Upper lobe of left lung (tissue), 6 donors: ENCODE data around the gene LZTFL1. TPM values are rescaled to one million over a fixed set of nuclear protein-coding genes. Genes with fewer than 3 reads are reported as not detected.

Experiments
- ATAC-seq, 2 donors: fragments of 200-7000 bp; cut with Tn5 transposase; one replicate each; pipeline ENCODE4 v1.9.1; 2022; ENCODE audit warnings: mild to moderate bottlenecking in 2 of 2, moderate library complexity in 2 of 2; ENCODE audit not compliant: low FRiP score in 2 of 2
- DNase-seq, 2 donors: peaks; one replicate each; pipeline ENCODE4 v3.0.0-alpha.2; 2019 to 2020
- H3K27ac ChIP-seq, 4 donors: fragments of 200-600 bp; sonication (generic); one replicate each; pipeline ENCODE4 v1.5.1; 2016 to 2019
- H3K27me3 ChIP-seq, 4 donors: fragments of 200-600 bp; sonication (generic); one replicate each; pipeline ENCODE4 v1.5.1; 2017 to 2019
- H3K36me3 ChIP-seq, 4 donors: fragments of 200-600 bp; sonication (generic); one replicate each; pipeline ENCODE4 v1.5.1; 2016 to 2019
- H3K4me1 ChIP-seq, 4 donors: fragments of 200-600 bp; sonication (generic); one replicate each; pipeline ENCODE4 v1.5.1; 2018 to 2019
- H3K4me3 ChIP-seq, 4 donors: fragments of 200-600 bp; sonication (generic); one replicate each; pipeline ENCODE4 v1.5.1; 2017 to 2019; ENCODE audit warnings: mild to moderate bottlenecking in 2 of 4, moderate library complexity in 1 of 4
- H3K9me3 ChIP-seq, 4 donors: fragments of 200-600 bp; sonication (generic); one replicate each; pipeline ENCODE4 v1.5.1; 2018 to 2019
- EP300 ChIP-seq, 4 donors: sonication (generic); formaldehyde crosslinking; IDR thresholded peaks; one replicate each; pipeline ENCODE4 v1.5.1; 2017; ENCODE audit warnings: antibody characterized with exemption in 4 of 4, control low read depth in 2 of 4
- POLR2A ChIP-seq, 4 donors: fragments of 450-650 bp; IDR thresholded peaks; one replicate each; pipeline ENCODE4 v1.5.1; 2016 to 2017; ENCODE audit warnings: antibody characterized with exemption in 4 of 4, mild to moderate bottlenecking in 2 of 4
- POLR2AphosphoS5 ChIP-seq, 2 donors: sonication (generic); formaldehyde crosslinking; IDR thresholded peaks; one replicate each; pipeline ENCODE4 v1.5.1; 2017; ENCODE audit warnings: antibody characterized with exemption in 2 of 2
- WGBS, 2 donors: methylation state at CpG; one replicate each; pipeline ENCODE4 v1.1.5; 2017 to 2018; 5-methylcytosine and 5-hydroxymethylcytosine counted together
- total RNA-seq, 6 donors: library from RNA; depleted of rRNA in 4 of 6; stranded (reverse); fragments of >200 nt in 4 of 6; gene quantifications; one replicate each; pipeline versions ENCODE4 v1.1.0 to v1.2.1, GENCODE V29; 2016 to 2021
- TF ChIP-seq, protein P1 (sequence below), 6 experiments: fragments of 450-650 bp in 4 of 6; fragments of 200-600 bp in 2 of 6; sonication (generic) in 2 of 6; IDR thresholded peaks; one replicate each; pipeline ENCODE4 v1.5.1; 2016 to 2019; ENCODE audit warnings: antibody characterized with exemption in 6 of 6
- donor health status: DM: no; HTN: no; CAD: no; lungs with moderate emphysema.
- donor health status: DM: no; HTN: yes; CAD: no; lungs with severe emphysema.

LZTFL1 gene
- total RNA-seq, 6 donors from 2014 or later: 19.9 to 51.7 (median 31.3) TPM

DNA sequence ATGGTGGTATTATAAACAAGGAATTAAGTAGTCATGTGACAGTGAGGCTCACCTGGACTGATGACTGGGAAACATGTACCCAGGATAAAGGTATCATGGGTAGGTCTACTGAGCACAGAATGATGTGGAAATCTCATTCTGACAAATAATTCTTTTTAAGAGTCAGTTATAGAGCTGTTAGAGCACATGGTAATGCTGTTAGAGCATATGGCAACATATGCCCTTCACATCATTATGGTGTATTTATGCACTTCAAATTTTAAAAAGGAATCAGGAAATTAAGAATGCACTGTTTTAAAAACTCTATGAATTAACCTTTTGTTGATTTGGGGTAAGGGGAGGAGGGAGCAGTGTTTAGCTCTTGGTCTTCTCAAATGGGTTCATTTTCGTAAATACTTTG is 47.3 kb downstream of the LZTFL1 start:
- TF ChIP-seq POLR2A (IDR thresholded peaks at IDR 0.05): no peak
- no peak overlapping the region for H3K4me3 ChIP-seq
- no peaks in the 10 kb centered on the region for H3K9me3 ChIP-seq
- WGBS, 2 donors: 81 to 100% methylated on average over 1 of the region's 1 CpG
- DNase-seq (no peak), ATAC-seq (no peak)
- H3K4me1 ChIP-seq: peaks cover 11 to 17% (median 14%) of the 10 kb centered on the region in 4 donors
- H3K36me3 ChIP-seq: no peaks in the 10 kb centered on the region
- no peak overlapping the region for H3K27ac ChIP-seq
- H3K27me3 ChIP-seq: peaks cover 0 to 16% (median 8%) of the 10 kb centered on the region in 4 donors

DNA sequence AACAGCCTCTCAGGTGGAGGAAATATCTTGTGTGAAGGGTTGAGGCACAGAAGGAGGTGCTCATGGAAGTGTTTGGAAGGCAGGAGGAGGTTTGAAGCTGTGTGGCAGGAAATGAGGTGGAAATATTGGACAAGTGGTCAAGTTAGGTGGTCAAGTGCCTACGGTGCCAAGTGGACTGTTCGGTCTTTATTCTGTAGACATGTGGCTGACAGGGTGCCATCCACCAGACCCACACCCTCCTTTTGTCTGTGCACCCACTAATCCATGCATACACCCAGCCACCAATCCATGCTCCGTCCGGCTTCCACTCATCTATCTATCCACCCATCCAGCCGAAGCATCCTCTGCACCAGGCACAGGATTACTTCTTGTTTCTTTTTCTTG is 47.8 kb downstream of the LZTFL1 start:
- no peak for DNase-seq
- Histone ChIP-seq H3K27me3 (peaks cover 0 to 16% (median 8%) of the 10 kb centered on the region in 4 donors), H3K4me1 (peaks cover 11 to 17% (median 14%) of the 10 kb centered on the region in 4 donors), H3K9me3 (peaks cover 0 to 4% (median 0%) of the 10 kb centered on the region in 4 donors), H3K4me3 (no peak overlapping the region), H3K36me3 (no peaks in the 10 kb centered on the region), H3K27ac (peak overlapping the region in 1 of 4 donors; percentile 26)
- ATAC-seq: no peak
- WGBS, 2 donors: 92 to 93% methylated on average over 5 of the region's 5 CpGs
- TF ChIP-seq, protein P1, sequence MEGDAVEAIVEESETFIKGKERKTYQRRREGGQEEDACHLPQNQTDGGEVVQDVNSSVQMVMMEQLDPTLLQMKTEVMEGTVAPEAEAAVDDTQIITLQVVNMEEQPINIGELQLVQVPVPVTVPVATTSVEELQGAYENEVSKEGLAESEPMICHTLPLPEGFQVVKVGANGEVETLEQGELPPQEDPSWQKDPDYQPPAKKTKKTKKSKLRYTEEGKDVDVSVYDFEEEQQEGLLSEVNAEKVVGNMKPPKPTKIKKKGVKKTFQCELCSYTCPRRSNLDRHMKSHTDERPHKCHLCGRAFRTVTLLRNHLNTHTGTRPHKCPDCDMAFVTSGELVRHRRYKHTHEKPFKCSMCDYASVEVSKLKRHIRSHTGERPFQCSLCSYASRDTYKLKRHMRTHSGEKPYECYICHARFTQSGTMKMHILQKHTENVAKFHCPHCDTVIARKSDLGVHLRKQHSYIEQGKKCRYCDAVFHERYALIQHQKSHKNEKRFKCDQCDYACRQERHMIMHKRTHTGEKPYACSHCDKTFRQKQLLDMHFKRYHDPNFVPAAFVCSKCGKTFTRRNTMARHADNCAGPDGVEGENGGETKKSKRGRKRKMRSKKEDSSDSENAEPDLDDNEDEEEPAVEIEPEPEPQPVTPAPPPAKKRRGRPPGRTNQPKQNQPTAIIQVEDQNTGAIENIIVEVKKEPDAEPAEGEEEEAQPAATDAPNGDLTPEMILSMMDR (IDR thresholded peaks at IDR 0.05): no peak
- no peak for TF ChIP-seq POLR2AphosphoS5 (IDR thresholded peaks at IDR 0.05)
- TF ChIP-seq POLR2A (IDR thresholded peaks at IDR 0.05): no peak
- TF ChIP-seq EP300 (IDR thresholded peaks at IDR 0.05): no peak

DNA sequence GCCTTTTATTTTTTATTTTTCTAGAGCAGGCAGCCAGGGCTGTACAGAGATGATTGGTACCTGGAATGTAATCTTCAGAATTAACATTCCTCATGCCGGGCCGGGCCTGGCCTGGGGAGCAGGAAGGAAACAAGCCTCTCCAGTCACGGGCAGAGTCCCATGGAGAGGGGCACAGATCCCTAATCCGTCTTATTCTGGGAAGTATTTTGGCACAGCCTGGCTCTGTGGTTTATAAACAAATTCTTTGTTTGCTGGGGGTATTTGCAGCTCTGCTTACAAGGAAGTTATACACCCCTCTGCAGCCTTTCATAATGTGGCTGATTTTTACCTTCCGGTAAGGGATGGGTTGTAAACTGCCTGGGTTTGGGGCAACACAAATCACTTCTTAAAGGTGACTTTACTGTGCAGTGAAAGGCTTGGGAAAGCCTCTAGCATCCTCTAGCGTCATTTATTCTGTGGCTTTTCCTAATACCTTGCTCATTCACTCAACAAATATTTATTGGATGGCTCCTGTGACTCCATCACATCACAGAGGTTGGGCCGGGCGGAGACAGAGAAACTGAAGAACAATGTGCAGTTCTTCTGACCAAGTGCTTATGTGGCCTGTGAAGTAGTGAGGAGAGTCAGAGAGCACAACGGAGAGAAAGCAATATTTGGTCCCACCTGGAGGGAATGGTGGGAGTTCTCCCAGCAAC is 48.3 kb downstream of the LZTFL1 start:
- Histone ChIP-seq H3K27me3 (peaks cover 0 to 16% (median 8%) of the 10 kb centered on the region in 4 donors), H3K36me3 (no peaks in the 10 kb centered on the region), H3K4me1 (peaks cover 11 to 17% (median 14%) of the 10 kb centered on the region in 4 donors), H3K27ac (peak overlapping the region in 1 of 4 donors; percentile 26), H3K9me3 (peaks cover 0 to 8% (median 0%) of the 10 kb centered on the region in 4 donors), H3K4me3 (no peak overlapping the region)
- DNase-seq (no peak), ATAC-seq (no peak)
- 57 to 66% methylated on average over 8 to 9 of the region's 9 CpGs for WGBS, 2 donors
- TF ChIP-seq POLR2A (IDR thresholded peaks at IDR 0.05): no peak
- TF ChIP-seq EP300 (IDR thresholded peaks at IDR 0.05): no peak
- TF ChIP-seq, protein P1 (IDR thresholded peaks at IDR 0.05): no peak
- no peak for TF ChIP-seq POLR2AphosphoS5 (IDR thresholded peaks at IDR 0.05)

DNA sequence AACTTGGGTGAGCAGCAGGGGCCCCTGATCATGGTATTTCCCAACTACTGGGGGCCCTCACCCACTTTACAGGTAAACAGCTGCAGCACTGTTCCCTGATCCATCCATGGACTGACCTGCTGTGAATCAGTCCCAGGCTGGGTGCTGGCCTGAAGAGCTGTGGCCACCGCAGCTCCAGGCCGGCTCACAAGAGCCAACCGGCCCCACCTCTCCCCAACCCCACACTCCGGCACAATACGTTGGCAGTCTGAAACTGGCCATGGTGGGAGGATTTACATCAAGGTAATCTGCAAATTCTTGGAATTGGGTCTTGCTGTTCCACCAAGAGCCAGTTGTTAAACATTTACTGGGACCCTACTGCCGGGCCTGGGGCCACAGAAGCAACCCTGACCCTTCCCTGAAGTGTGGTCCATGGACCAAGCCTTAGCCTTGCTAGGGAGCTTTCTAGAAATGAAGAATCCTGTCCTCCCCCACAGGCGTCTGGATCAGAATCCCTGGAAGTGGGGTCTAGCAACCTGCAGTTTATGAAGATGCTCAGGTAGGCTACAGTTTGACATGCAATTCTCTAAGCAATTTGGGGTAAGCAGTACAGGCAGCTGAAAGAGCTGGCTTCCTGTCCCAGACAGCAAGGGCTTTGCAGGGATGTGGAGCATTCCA is 49.3 kb downstream of the LZTFL1 start:
- DNase-seq: peak in 1 of 2 donors; percentile 17
- 87 to 96% methylated on average over 6 to 7 of the region's 7 CpGs for WGBS, 2 donors
- H3K9me3 ChIP-seq: peaks cover 0 to 8% (median 0%) of the 10 kb centered on the region in 4 donors

DNA sequence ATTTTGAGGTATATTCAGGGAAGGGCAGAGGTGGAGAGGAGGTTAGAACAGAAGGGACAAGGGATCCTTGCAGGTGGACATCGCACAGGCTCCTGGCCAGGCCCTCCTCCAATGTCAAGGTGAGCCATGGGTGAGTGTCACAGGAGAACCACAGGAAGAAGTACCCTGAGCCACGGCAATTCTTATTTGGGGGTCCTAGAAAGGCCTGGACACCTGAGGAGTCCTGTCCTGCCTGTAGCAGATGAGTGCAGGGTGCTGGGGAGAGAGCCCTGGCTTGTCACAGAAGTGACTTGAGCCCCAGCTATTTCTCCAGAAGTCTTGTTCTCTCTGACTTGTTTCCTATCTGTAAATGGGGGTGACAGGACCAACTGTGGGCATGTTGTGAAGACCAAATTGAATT is 49.9 kb downstream of the LZTFL1 start:
- no peak overlapping the region for H3K27ac ChIP-seq
- H3K4me3 ChIP-seq: no peak overlapping the region
- peaks cover 0 to 8% (median 0%) of the 10 kb centered on the region in 4 donors for H3K9me3 ChIP-seq
- H3K36me3 ChIP-seq: no peaks in the 10 kb centered on the region
- DNase-seq: no peak
- ATAC-seq: no peak
- peaks cover 11 to 17% (median 14%) of the 10 kb centered on the region in 4 donors for H3K4me1 ChIP-seq
- WGBS, 2 donors: 88 to 89% methylated on average over 2 of the region's 2 CpGs
- peaks cover 0 to 16% (median 7%) of the 10 kb centered on the region in 4 donors for H3K27me3 ChIP-seq
- TF ChIP-seq POLR2A (IDR thresholded peaks at IDR 0.05) (no peak), EP300 (IDR thresholded peaks at IDR 0.05) (no peak), POLR2AphosphoS5 (IDR thresholded peaks at IDR 0.05) (no peak)
- TF ChIP-seq, protein P1 (IDR thresholded peaks at IDR 0.05): no peak

More for the DNA sequence above, 49.3 kb downstream of the LZTFL1 start:
- H3K4me3 ChIP-seq: no peak overlapping the region
- peaks cover 11 to 17% (median 14%) of the 10 kb centered on the region in 4 donors for H3K4me1 ChIP-seq
- H3K27ac ChIP-seq: no peak overlapping the region
- H3K27me3 ChIP-seq: peaks cover 0 to 16% (median 8%) of the 10 kb centered on the region in 4 donors
- H3K36me3 ChIP-seq: no peaks in the 10 kb centered on the region
- TF ChIP-seq, protein P1 (IDR thresholded peaks at IDR 0.05): no peak
- TF ChIP-seq POLR2AphosphoS5 (IDR thresholded peaks at IDR 0.05) (no peak), POLR2A (IDR thresholded peaks at IDR 0.05) (no peak), EP300 (IDR thresholded peaks at IDR 0.05) (no peak)
- no peak for ATAC-seq
